GM18873 (cell line): ENCODE measurements around the gene ASPHD2.
A peak's percentile ranks its signal among the peaks of the same experiment; 100 is the strongest.
"Not testable (repeated sequence)": the region's sequence is repeated elsewhere in the genome, so short reads cannot be mapped to it uniquely, and the experiment has no call there.

Experiments used
- ATAC-seq: cut with Tn5 transposase; IDR thresholded peaks from one replicate; pipeline ENCODE4 v1.9.1; 2021; ENCODE audit warnings: mild to moderate bottlenecking, moderate library complexity, moderate number of reproducible peaks; ENCODE audit not compliant: unreplicated experiment, low FRiP score

The ASPHD2 gene

GRCh38 chr22:26414347-26414746 lies 14.7 kb upstream of the ASPHD2 start:
- ATAC-seq: no peak

- ATAC-seq: no peak
Measured at GRCh38 chr22:26416256-26416655, 12.8 kb upstream of the ASPHD2 start.

GRCh38 chr22:26416670-26417276 lies 12.3 kb upstream of the ASPHD2 start:
- ATAC-seq: no peak

GRCh38 chr22:26417406-26417805 lies 11.7 kb upstream of the ASPHD2 start:
- no peak for ATAC-seq

GRCh38 chr22:26418620-26419019 lies 10.4 kb upstream of the ASPHD2 start:
- no peak for ATAC-seq

- ATAC-seq: no peak
Measured at GRCh38 chr22:26426924-26427323, 2.1 kb upstream of the ASPHD2 start.

- no peak for ATAC-seq
Measured at GRCh38 chr22:26429458-26430286, 612 bp downstream of the ASPHD2 start.

- ATAC-seq: no peak
Measured at GRCh38 chr22:26430600-26430999, 1.5 kb downstream of the ASPHD2 start.

- ATAC-seq: no peak
Measured at GRCh38 chr22:26431261-26431995, 2.4 kb downstream of the ASPHD2 start.

- peak; percentile 45 for ATAC-seq
Measured at GRCh38 chr22:26432619-26433311, 3.7 kb downstream of the ASPHD2 start.

GRCh38 chr22:26433805-26434204 lies 4.7 kb downstream of the ASPHD2 start:
- no peak for ATAC-seq

GRCh38 chr22:26435327-26436093 lies 6.5 kb downstream of the ASPHD2 start:
- ATAC-seq: no peak

GRCh38 chr22:26436903-26437515 lies 7.9 kb downstream of the ASPHD2 start:
- no peak for ATAC-seq

GRCh38 chr22:26437694-26438392 lies 8.8 kb downstream of the ASPHD2 start:
- no peak for ATAC-seq

- not testable (repeated sequence) for ATAC-seq
Measured at GRCh38 chr22:26438776-26439175, 9.7 kb downstream of the ASPHD2 start.

GRCh38 chr22:26439559-26439958 lies 10.5 kb downstream of the ASPHD2 start:
- no peak for ATAC-seq

GRCh38 chr22:26442086-26442756 lies 13.2 kb downstream of the ASPHD2 start:
- no peak for ATAC-seq

- ATAC-seq: no peak
Measured at GRCh38 chr22:26443901-26444690, 15.0 kb downstream of the ASPHD2 start.
